ENCODE measurements around the gene ITPRIP. TPM values are rescaled to one million over a fixed set of nuclear protein-coding genes. Genes with fewer than 3 reads are reported as not detected.

ITPRIP gene
- total and polyA plus RNA-seq, 2 donors from 2014 or later: 9.0 to 21.6 TPM

DNA sequence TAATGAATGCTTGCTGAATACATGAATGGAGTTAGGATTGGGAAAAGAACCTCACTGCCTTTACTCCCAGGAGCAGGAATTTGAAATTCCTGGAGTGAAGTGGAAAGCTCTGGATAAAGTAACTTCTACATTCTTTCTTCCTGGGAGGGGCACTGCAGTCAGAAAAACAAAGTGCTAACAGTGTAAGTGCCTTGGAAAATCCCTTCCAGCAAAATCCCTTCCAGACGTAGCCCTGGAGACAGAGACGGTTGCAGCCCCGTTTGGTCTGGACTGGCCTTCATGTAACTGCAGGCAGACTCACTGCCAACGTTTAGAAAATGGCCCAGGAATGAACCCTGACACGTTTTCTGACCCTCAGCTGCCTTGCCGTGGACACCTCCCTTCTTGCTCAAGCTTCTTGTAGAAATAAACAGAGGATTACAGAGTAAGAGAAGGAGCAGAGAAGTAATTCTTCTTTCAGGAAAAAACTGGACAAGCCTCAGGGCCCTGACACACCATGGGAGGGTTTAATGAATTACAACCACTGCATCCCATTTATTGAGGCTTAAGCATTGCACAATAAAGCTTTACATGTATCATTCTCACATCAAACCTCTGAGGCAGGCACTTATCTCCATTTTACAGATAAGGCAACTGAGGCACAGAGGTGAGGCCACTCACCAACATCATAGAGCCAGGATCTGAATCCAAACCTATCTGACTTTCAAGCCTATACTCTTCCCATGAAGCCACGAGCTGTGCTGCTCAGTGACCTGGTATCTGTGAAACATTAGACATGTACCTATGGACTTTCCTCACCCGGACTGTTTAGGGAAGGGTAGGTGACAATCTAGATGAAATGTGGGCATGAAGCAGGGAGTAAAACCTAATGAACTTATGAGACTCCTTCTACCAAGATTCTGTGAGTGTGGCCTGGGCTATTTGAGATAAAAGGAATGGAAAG lies 7.8 kb downstream of the ITPRIP start:
- Histone ChIP-seq H3K9ac (ENCODE audit: low read length in 3 of 3) (peak overlapping the region in 2 of 3 donors; percentile 8 to 59), H3K27ac (ENCODE audit: low read depth in 2 of 2, low read length in 2 of 2) (peak overlapping the region; percentile 78 to 81), H3K36me3 (ENCODE audit: control insufficient read depth in 2 of 3, insufficient read depth in 3 of 3, low read length in 3 of 3) (peaks cover 0 to 3% (median 0%) of the 10 kb centered on the region in 3 donors), H3K4me3 (ENCODE audit: low read length in 3 of 3) (peak overlapping the region in 2 of 3 donors; percentile 6 to 7), H3K9me3 (ENCODE audit: control insufficient read depth in 2 of 3, insufficient read depth in 1 of 3, low read length in 3 of 3) (no peaks in the 10 kb centered on the region), H3K4me1 (ENCODE audit: control insufficient read depth in 2 of 3, insufficient read depth in 2 of 3, low read depth in 1 of 3, low read length in 3 of 3) (peaks cover 8 to 80% (median 57%) of the 10 kb centered on the region in 3 donors), H3K27me3 (ENCODE audit: control insufficient read depth, insufficient read depth, low read length) (no peaks in the 10 kb centered on the region)
- FAIRE-seq: no peak
- intact Hi-C loops (cut with DNase I): no loop called here
- no peak for TF ChIP-seq CTCF (IDR thresholded peaks at IDR 0.05; ENCODE audit: borderline replicate concordance, extremely low read depth, insufficient read depth)
- peak in 4 of 5 donors; percentile 35 to 79 (median 62) for DNase-seq

GRCh38 chr10:104329735-104330134 lies 8.5 kb downstream of the ITPRIP start:
- FAIRE-seq: no peak

GRCh38 chr10:104328896-104329710 lies 9.2 kb downstream of the ITPRIP start:
- no peak for FAIRE-seq
- H3K9ac ChIP-seq (ENCODE audit: low read length in 3 of 3): peak overlapping the region; percentile 8 to 59 (median 54)

More at GRCh38 chr10:104329735-104330134, 8.5 kb downstream of the ITPRIP start:
- Histone ChIP-seq H3K9ac (ENCODE audit: low read length in 3 of 3) (peak overlapping the region in 2 of 3 donors; percentile 54 to 59), H3K4me3 (ENCODE audit: low read length in 3 of 3) (peak overlapping the region in 2 of 3 donors; percentile 2 to 11), H3K36me3 (ENCODE audit: control insufficient read depth in 2 of 3, insufficient read depth in 3 of 3, low read length in 3 of 3) (peaks cover 0 to 3% (median 0%) of the 10 kb centered on the region in 3 donors), H3K27ac (ENCODE audit: low read depth in 2 of 2, low read length in 2 of 2) (peak overlapping the region; percentile 78 to 81), H3K4me1 (ENCODE audit: control insufficient read depth in 2 of 3, insufficient read depth in 2 of 3, low read depth in 1 of 3, low read length in 3 of 3) (peaks cover 8 to 76% (median 57%) of the 10 kb centered on the region in 3 donors), H3K27me3 (ENCODE audit: control insufficient read depth, insufficient read depth, low read length) (no peaks in the 10 kb centered on the region), H3K9me3 (ENCODE audit: control insufficient read depth in 2 of 3, insufficient read depth in 1 of 3, low read length in 3 of 3) (no peaks in the 10 kb centered on the region)
- TF ChIP-seq CTCF (IDR thresholded peaks at IDR 0.05; ENCODE audit: borderline replicate concordance, extremely low read depth, insufficient read depth): no peak
- peak in 1 of 5 donors; percentile 1 for DNase-seq
- intact Hi-C loops (cut with DNase I): no loop called here

More at GRCh38 chr10:104328896-104329710, 9.2 kb downstream of the ITPRIP start:
- Histone ChIP-seq H3K27ac (ENCODE audit: low read depth in 2 of 2, low read length in 2 of 2) (peak overlapping the region; percentile 78 to 81), H3K4me1 (ENCODE audit: control insufficient read depth in 2 of 3, insufficient read depth in 2 of 3, low read depth in 1 of 3, low read length in 3 of 3) (peaks cover 8 to 74% (median 57%) of the 10 kb centered on the region in 3 donors), H3K27me3 (ENCODE audit: control insufficient read depth, insufficient read depth, low read length) (no peaks in the 10 kb centered on the region), H3K4me3 (ENCODE audit: low read length in 3 of 3) (peak overlapping the region in 2 of 3 donors; percentile 10 to 20), H3K9me3 (ENCODE audit: control insufficient read depth in 2 of 3, insufficient read depth in 1 of 3, low read length in 3 of 3) (no peaks in the 10 kb centered on the region), H3K36me3 (ENCODE audit: control insufficient read depth in 2 of 3, insufficient read depth in 3 of 3, low read length in 3 of 3) (no peaks in the 10 kb centered on the region)
- DNase-seq: peak in 4 of 5 donors; percentile 71 to 89 (median 79)
- intact Hi-C loops (cut with DNase I): no loop called here
- TF ChIP-seq CTCF (IDR thresholded peaks at IDR 0.05; ENCODE audit: borderline replicate concordance, extremely low read depth, insufficient read depth): no peak
